HEK293T (cell line): Measurements from ENCODE around the gene PIGR.

ENCODE experiments used
- ARNT ChIP-seq: fragments of 450-650 bp; IDR thresholded peaks from 2 replicates; pipeline ENCODE4 v1.6.1; 2017; ENCODE audit warnings: mild to moderate bottlenecking
- BHLHE40 ChIP-seq: fragments of 450-650 bp; IDR thresholded peaks from 2 replicates; pipeline ENCODE4 v1.6.1; 2016; ENCODE audit warnings: mild to moderate bottlenecking, moderate library complexity, borderline replicate concordance
- ELF4 ChIP-seq: fragments of 450-650 bp; IDR thresholded peaks from 2 replicates; pipeline ENCODE4 v1.6.1; 2017; ENCODE audit warnings: antibody characterized with exemption
- FOXK2 ChIP-seq: fragments of 450-650 bp; IDR thresholded peaks from 2 replicates; pipeline ENCODE4 v1.6.1; 2016; ENCODE audit warnings: mild to moderate bottlenecking
- FOXM1 ChIP-seq: fragments of 450-650 bp; IDR thresholded peaks from 2 replicates; pipeline ENCODE4 v1.6.1; 2017; ENCODE audit warnings: mild to moderate bottlenecking, borderline replicate concordance
- LEF1 ChIP-seq: fragments of 450-650 bp; IDR thresholded peaks from 2 replicates; pipeline ENCODE4 v1.6.1; 2017; ENCODE audit warnings: mild to moderate bottlenecking, borderline replicate concordance
- NFRKB ChIP-seq: fragments of 450-650 bp; IDR thresholded peaks from 2 replicates; pipeline ENCODE4 v1.6.1; 2016; ENCODE audit warnings: mild to moderate bottlenecking, moderate library complexity
- SP1 ChIP-seq: fragments of 450-650 bp; IDR thresholded peaks from 2 replicates; pipeline ENCODE4 v1.6.1; 2017
- SUZ12 ChIP-seq: fragments of 450-650 bp; IDR thresholded peaks from 2 replicates; pipeline ENCODE4 v1.6.1; 2016; ENCODE audit warnings: mild to moderate bottlenecking

GRCh38 chr1:206907304-206907991 is 38.8 kb downstream of the PIGR start:
- TF ChIP-seq SP1 (no peak), LEF1 (no peak), BHLHE40 (no peak), SUZ12 (no peak), FOXK2 (no peak), FOXM1 (no peak), ARNT (no peak), ELF4 (no peak), NFRKB (no peak)
